ENCODE measurements around the gene RHOBTB1.

The RHOBTB1 gene

DNA sequence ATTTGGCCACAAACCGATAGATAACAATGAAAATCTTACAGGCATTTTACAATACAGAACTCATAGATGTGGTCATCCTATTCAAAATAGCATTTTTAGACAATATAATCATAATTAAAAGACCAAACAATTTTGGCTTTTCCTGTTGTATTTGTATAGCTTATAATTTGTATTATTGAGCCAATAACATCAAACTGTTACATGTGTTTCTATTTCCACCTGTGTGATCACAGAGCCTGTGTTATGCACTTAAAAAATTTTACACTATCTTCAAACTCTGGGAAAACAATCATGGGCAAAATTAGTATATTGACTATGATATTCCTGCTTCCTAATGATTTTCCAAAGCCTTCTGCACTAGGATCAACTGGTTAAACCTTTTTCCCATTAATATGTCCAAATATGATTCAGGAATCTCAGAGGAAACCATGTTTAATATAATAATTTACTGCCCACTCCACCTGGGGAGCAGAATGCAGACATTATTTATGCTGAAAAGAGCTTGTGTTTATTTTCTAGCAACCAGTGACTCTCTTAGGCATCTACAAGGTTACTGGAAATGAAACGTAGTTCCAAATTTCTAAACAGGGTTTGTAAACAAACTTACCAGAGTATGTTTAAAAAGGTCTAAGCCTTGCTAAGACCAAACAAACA, 1.7 kb downstream of the RHOBTB1 start:
- no peak for DNase-seq (ENCODE audit: low spot score)

GRCh38 chr10:60940446-60940845, 3.5 kb downstream of the RHOBTB1 start:
- DNase-seq (ENCODE audit: low spot score) = no peak

GRCh38 chr10:60937784-60938654, 6.0 kb downstream of the RHOBTB1 start:
- no peak for DNase-seq (ENCODE audit: low spot score)

DNA sequence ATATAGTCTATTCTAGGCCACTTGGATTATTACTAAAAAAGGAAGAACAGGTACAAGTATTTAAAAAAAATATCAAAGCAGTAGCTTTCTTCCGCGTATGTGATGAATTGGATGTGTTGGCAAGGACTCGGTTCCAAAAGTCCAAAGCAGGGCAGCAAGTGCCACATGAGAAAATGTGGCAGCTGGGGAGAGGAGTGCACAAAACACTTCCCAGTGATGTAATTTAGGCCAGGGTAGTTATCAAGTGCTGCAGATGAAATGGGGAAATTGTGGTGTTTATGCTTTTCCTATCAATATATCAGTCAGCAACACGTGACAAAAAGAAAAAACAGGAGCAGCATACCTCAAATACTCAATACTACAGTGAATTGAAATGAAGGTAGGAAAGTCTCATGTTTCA, 7.0 kb downstream of the RHOBTB1 start:
- no peak for DNase-seq (ENCODE audit: low spot score)

DNA sequence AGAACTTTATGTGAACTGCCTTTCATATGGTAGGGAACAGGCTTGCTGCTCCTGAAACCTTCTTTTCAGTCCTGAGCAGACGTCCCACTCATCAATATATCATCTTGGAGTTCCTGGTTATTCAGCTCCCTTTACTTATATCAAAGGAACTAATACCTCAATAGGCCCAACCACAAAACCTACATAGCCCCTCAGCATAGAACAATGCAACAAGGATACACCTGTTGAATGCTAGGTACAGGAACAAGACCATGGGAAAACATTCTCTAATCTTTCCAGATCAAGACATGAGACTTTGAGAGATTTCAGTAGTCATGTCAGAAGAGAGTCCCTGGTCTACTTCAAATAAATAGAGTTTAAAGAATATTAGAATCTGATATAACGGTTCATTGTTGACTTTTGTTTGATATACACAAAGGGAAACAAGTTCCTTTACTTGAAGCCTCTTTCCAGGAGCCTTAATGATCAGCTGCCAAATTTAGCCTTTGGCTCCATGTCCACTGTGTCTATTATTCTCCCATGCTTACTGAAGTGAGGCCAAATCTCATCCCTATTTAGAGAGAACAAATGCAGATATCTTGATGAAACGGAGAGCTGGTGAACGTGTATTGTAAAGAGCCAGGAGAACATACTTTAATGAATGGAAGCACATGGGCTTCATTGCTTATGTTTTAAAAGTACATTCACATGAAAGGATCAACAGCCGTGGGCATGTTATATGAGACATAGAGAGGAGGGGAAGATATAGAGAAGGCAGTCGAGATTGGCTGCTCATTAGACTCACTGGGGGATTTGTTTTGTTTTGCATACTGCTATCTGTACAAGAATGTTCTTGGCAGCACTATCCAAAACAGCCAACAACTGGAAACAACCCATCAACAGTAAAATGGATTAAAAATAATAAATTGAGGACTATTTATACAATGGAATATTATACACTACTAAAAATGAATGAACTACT, 9.5 kb downstream of the RHOBTB1 start:
- DNase-seq (ENCODE audit: low spot score) = no peak

- no peak for DNase-seq (ENCODE audit: low spot score)
Observed at GRCh38 chr10:60932756-60933155, 11.2 kb downstream of the RHOBTB1 start.

DNA sequence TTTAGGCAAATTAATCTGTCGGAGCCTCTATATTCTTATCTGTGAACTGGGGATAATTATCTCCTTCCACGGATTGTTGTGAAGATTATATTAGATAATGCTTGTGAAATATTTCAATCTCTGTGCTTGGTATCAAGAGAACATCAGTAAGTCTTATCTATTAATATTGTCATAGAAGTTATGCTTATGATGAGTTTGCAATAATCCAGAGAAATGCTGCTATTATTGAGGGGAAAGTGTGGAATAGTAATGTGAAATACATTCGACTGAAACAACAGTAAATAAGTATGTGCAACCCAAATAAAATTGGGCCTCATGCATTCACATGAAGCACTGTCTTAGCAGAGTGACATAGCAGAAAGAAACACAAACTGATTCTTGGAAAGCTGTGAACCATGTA, 13.7 kb downstream of the RHOBTB1 start:
- DNase-seq (ENCODE audit: low spot score) = no peak

DNA sequence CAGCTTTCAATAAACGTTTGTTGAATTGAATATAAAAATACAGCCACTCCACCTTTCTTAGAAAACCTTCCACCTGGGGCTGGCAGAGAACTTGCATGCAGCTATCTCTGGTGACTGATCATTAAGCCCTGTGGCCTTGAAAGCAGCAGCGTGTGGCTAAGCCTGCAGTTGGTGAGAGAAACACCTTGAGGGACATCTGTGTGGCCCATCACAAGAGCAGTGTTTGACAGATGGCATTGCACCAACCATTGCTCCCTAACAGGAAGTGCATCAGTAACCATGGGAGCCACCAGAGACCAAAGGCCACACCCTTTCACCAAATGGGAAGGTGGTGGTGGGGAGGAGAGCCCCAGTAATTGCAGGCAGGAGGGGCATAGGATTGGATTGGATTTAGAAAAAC, 22.4 kb downstream of the RHOBTB1 start:
- no peak for DNase-seq (ENCODE audit: low spot score)

GRCh38 chr10:60920479-60920878, 23.5 kb downstream of the RHOBTB1 start:
- no peak for DNase-seq (ENCODE audit: low spot score)

GRCh38 chr10:60919551-60919950, 24.4 kb downstream of the RHOBTB1 start:
- DNase-seq (ENCODE audit: low spot score) = no peak

DNA sequence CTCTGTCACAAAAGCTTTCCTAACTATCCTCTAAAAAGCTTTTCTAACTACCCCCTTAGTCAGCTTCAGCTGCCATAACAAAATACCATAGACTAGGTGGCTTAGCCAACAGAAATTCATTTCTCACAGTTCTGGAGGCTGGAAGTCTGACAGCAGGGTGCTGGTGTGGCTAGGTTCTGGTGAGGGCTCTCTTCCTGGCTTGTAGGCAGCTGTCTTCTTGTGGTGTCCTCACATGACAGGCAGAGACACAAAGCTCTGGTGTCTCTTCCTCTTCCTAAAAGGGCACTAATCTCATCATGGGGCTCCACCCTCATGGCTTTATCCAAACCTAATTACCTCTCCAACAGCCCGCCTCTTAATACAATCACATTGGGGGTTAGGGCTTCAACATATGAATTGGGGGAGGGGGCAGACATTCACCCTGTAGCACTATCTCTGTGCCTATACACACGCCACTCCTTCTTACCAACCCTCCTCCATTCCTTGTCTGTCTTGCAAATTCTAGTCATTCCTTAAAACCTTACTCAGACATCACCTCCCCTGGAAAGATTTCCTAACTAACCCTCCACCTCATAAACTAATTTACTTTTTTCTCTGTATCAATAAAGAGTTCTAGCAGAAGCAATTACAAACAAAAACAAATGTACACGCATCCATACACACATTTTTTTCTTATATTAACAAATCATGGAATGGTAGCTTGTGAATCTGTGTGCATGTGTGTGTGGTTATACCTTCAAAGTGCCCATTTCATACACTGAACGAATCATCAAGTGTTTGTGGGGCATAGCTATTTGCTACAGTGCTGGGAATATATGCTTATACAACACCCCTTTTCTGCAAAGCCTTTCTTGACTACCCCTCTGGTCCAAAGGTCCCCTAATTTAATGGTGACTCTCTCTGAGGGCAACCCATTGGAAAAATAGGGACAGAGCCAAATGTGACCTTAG, 26.4 kb downstream of the RHOBTB1 start:
- no peak for DNase-seq (ENCODE audit: low spot score)

DNA sequence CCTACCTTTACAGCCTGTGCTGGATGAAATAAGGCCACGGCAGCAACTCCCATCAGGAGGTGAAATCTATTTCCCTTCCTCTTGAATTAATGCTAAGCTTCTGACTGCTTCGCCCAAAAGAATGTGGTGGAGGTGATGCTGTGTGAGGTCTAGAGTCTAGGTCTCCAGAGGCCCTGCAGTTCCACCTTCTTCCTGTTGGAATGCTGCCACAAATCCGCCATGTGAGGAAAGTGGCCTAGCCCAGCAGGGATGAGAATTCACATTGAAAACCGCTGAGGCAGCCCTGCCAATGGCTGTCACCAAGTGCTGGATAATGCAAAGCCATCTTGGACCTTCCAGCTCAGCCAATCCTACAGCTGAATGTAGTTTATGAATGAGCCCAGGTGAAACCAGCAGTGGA, 28.0 kb downstream of the RHOBTB1 start:
- DNase-seq (ENCODE audit: low spot score) = no peak

- no peak for DNase-seq (ENCODE audit: low spot score)
Observed at GRCh38 chr10:60914690-60915141, 29.3 kb downstream of the RHOBTB1 start.

- DNase-seq (ENCODE audit: low spot score) = no peak
Observed at GRCh38 chr10:60913657-60914056, 30.3 kb downstream of the RHOBTB1 start.

- no peak for DNase-seq (ENCODE audit: low spot score)
Observed at GRCh38 chr10:60913071-60913470, 30.9 kb downstream of the RHOBTB1 start.

- no peak for DNase-seq (ENCODE audit: low spot score)
Observed at GRCh38 chr10:60911715-60912114, 32.3 kb downstream of the RHOBTB1 start.

- DNase-seq (ENCODE audit: low spot score) = no peak
Observed at GRCh38 chr10:60911216-60911615, 32.8 kb downstream of the RHOBTB1 start.

GRCh38 chr10:60910543-60910942, 33.4 kb downstream of the RHOBTB1 start:
- peak; percentile 6 for DNase-seq (ENCODE audit: low spot score)

- no peak for DNase-seq (ENCODE audit: low spot score)
Observed at GRCh38 chr10:60908896-60909295, 35.1 kb downstream of the RHOBTB1 start.

GRCh38 chr10:60908031-60908430, 36.0 kb downstream of the RHOBTB1 start:
- no peak for DNase-seq (ENCODE audit: low spot score)

GRCh38 chr10:60907236-60907635, 36.7 kb downstream of the RHOBTB1 start:
- no peak for DNase-seq (ENCODE audit: low spot score)
